ENCODE results near the gene NRCAM.
A peak's percentile ranks its signal among the peaks of the same experiment; 100 is the strongest.

NRCAM gene

GRCh38 chr7:108403597-108404217, 52.5 kb downstream of the NRCAM start:
- POLR2A ChIA-PET: no interaction called here
- TF ChIP-seq AEBP2 (tag by site-specific recombination; IDR thresholded peaks at IDR 0.05; ENCODE audit: borderline replicate concordance) (no peak), ZNF146 (tag by site-specific recombination; IDR thresholded peaks at IDR 0.05) (no peak), ZNF701 (tag by site-specific recombination; IDR thresholded peaks at IDR 0.05) (no peak), ZNF211 (tag by site-specific recombination; IDR thresholded peaks at IDR 0.05; ENCODE audit: low read depth) (no peak), ZNF221 (tag by site-specific recombination; IDR thresholded peaks at IDR 0.05; ENCODE audit: borderline replicate concordance) (no peak), SETDB1 (IDR thresholded peaks at IDR 0.05; ENCODE audit: insufficient read length, low read length) (no peak), INSM2 (tag by site-specific recombination; IDR thresholded peaks at IDR 0.05) (peak; percentile 92), BCL6B (tag by site-specific recombination; IDR thresholded peaks at IDR 0.05) (no peak), KLF17 (tag by site-specific recombination; IDR thresholded peaks at IDR 0.05) (no peak), ZNF558 (tag by site-specific recombination; IDR thresholded peaks at IDR 0.05) (peak; percentile 14; the same call in 1 of the 2 replicates), ZBTB44 (tag by site-specific recombination; IDR thresholded peaks at IDR 0.05) (peak; percentile 86), ZNF776 (tag by site-specific recombination; IDR thresholded peaks at IDR 0.05; ENCODE audit: borderline replicate concordance) (no peak), ZBTB17 (tag by site-specific recombination; IDR thresholded peaks at IDR 0.05) (peak; percentile 97), ZNF239 (tag by site-specific recombination; IDR thresholded peaks at IDR 0.05) (no peak), MEIS1 (CRISPR knock-in tag; IDR thresholded peaks at IDR 0.05; ENCODE audit: borderline replicate concordance) (no peak), KLF8 (tag by site-specific recombination; IDR thresholded peaks at IDR 0.05) (peak; percentile 73), HOXD13 (CRISPR knock-in tag; IDR thresholded peaks at IDR 0.05; ENCODE audit: borderline replicate concordance) (no peak), ZNF629 (tag by site-specific recombination; IDR thresholded peaks at IDR 0.05) (peak; percentile 87), SP7 (tag by site-specific recombination; IDR thresholded peaks at IDR 0.05) (peak; percentile 70), ZFHX2 (tag by site-specific recombination; conservative IDR thresholded peaks at IDR 0.05) (no peak), ZNF843 (tag by site-specific recombination; IDR thresholded peaks at IDR 0.05) (peak; percentile 78), ZSCAN23 (tag by site-specific recombination; IDR thresholded peaks at IDR 0.05) (peak; percentile 85), ZNF26 (tag by site-specific recombination; IDR thresholded peaks at IDR 0.05) (no peak), ZNF112 (tag by site-specific recombination; IDR thresholded peaks at IDR 0.05) (no peak), HIC1 (tag by site-specific recombination; IDR thresholded peaks at IDR 0.05) (no peak), ZFP37 (tag by site-specific recombination; IDR thresholded peaks at IDR 0.05) (no peak)

More at GRCh38 chr7:108403597-108404217, 52.5 kb downstream of the NRCAM start:
- Histone ChIP-seq H3K27ac (ENCODE audit: extremely low read depth, low read depth, low read length) (peak overlapping the region; percentile 3; the same call in 1 of the 2 replicates), H3K4me3 (ENCODE audit: low read depth, low read length) (no peak overlapping the region), H3K36me3 (ENCODE audit: control insufficient read depth in 2 of 2, insufficient read depth in 1 of 2, low read length in 2 of 2) (no peaks in the 10 kb centered on the region), H3K9me3 (ENCODE audit: control insufficient read depth, insufficient read depth, low read depth, low read length) (no peaks in the 10 kb centered on the region), H3K4me1 (ENCODE audit: control insufficient read depth, insufficient read depth, low read length) (peaks cover 27% of the 10 kb centered on the region)
- CTCF ChIA-PET: interaction anchor here (1.1 to 1.9 kb wide), 3 partner anchors 49 to 221 kb away, joined by 3 to 7 read pairs (median 5); no protein-coding TSS in a partner anchor
